ENCODE results near the gene CEACAM18. TPM values are rescaled to one million over a fixed set of nuclear protein-coding genes. Genes with fewer than 3 reads are reported as not detected.
"Not testable (repeated sequence)": the region's sequence is repeated elsewhere in the genome, so short reads cannot be mapped to it uniquely, and the experiment has no call there.

CEACAM18 gene
- polyA plus RNA-seq, 1 experiment = not detected

GRCh38 chr19:51439021-51439465 lies 39.3 kb upstream of the CEACAM18 start:
- DNase-seq (ENCODE audit: low read depth) = no peak
- Histone ChIP-seq H3K27me3 (ENCODE audit: control insufficient read depth, insufficient read depth, low read length) (no peaks in the 10 kb centered on the region), H3K4me3 (ENCODE audit: low read depth, low read length) (no peak overlapping the region), H3K36me3 (ENCODE audit: control insufficient read depth, insufficient read depth, low read length) (no peaks in the 10 kb centered on the region)
- peak; percentile 51 for TF ChIP-seq CTCF (IDR thresholded peaks at IDR 0.05; ENCODE audit: insufficient read depth, low read depth, low read length)
- ChIA-PET POLR2A (no interaction called here), CTCF (interaction anchor here (0.8 to 2.2 kb wide), 5 partner anchors 17 to 101 kb away, joined by 3 to 7 read pairs (median 3); no protein-coding TSS in a partner anchor)

GRCh38 chr19:51440052-51440451 lies 38.3 kb upstream of the CEACAM18 start:
- TF ChIP-seq CTCF (IDR thresholded peaks at IDR 0.05; ENCODE audit: insufficient read depth, low read depth, low read length) = no peak

GRCh38 chr19:51440846-51441409 lies 37.4 kb upstream of the CEACAM18 start:
- TF ChIP-seq CTCF (IDR thresholded peaks at IDR 0.05; ENCODE audit: insufficient read depth, low read depth, low read length) = no peak
- ChIA-PET CTCF (interaction anchor here (1.4 kb wide), 1 partner anchor 32 kb away, joined by 3 read pairs; no protein-coding TSS in a partner anchor), POLR2A (no interaction called here)
- Histone ChIP-seq H3K36me3 (ENCODE audit: control insufficient read depth, insufficient read depth, low read length) (no peaks in the 10 kb centered on the region), H3K27me3 (ENCODE audit: control insufficient read depth, insufficient read depth, low read length) (no peaks in the 10 kb centered on the region), H3K4me3 (ENCODE audit: low read depth, low read length) (no peak overlapping the region)
- no peak for DNase-seq (ENCODE audit: low read depth)

More at GRCh38 chr19:51440052-51440451, 38.3 kb upstream of the CEACAM18 start:
- Histone ChIP-seq H3K4me3 (ENCODE audit: low read depth, low read length) (no peak overlapping the region), H3K27me3 (ENCODE audit: control insufficient read depth, insufficient read depth, low read length) (no peaks in the 10 kb centered on the region), H3K36me3 (ENCODE audit: control insufficient read depth, insufficient read depth, low read length) (no peaks in the 10 kb centered on the region)
- no peak for DNase-seq (ENCODE audit: low read depth)
- ChIA-PET CTCF (interaction anchor here (0.9 to 2.2 kb wide), 5 partner anchors 18 to 102 kb away, joined by 3 to 7 read pairs (median 3); no protein-coding TSS in a partner anchor), POLR2A (no interaction called here)

- Histone ChIP-seq H3K27me3 (ENCODE audit: control insufficient read depth, insufficient read depth, low read length) (no peaks in the 10 kb centered on the region), H3K36me3 (ENCODE audit: control insufficient read depth, insufficient read depth, low read length) (no peaks in the 10 kb centered on the region), H3K4me3 (ENCODE audit: low read depth, low read length) (no peak overlapping the region)
- CTCF ChIA-PET = interaction anchor here (0.8 kb wide), 1 partner anchor 74 kb away, joined by 3 read pairs; no protein-coding TSS in a partner anchor
- POLR2A ChIA-PET = no interaction called here
- no peak for TF ChIP-seq CTCF (IDR thresholded peaks at IDR 0.05; ENCODE audit: insufficient read depth, low read depth, low read length)
- DNase-seq (ENCODE audit: low read depth) = no peak
Measured at GRCh38 chr19:51441410-51442390, 36.6 kb upstream of the CEACAM18 start.

GRCh38 chr19:51447510-51447909 lies 30.8 kb upstream of the CEACAM18 start:
- H3K27me3 ChIP-seq (ENCODE audit: control insufficient read depth, insufficient read depth, low read length); CTCF ChIA-PET; H3K4me3 ChIP-seq (ENCODE audit: low read depth, low read length); DNase-seq (ENCODE audit: low read depth); H3K36me3 ChIP-seq (ENCODE audit: control insufficient read depth, insufficient read depth, low read length); POLR2A ChIA-PET: not testable (repeated sequence)
